ENCODE data around the gene DRD3. TPM values are rescaled to one million over a fixed set of nuclear protein-coding genes. Genes with fewer than 3 reads are reported as not detected.
A peak's percentile ranks its signal among the peaks of the same experiment; 100 is the strongest.

The DRD3 gene
- total RNA-seq, 1 donor: not detected

GRCh38 chr3:114132500-114132899, 46.4 kb downstream of the DRD3 start:
- no peak for DNase-seq (ENCODE audit: low read depth)
- H3K4me3 ChIP-seq (ENCODE audit: low read depth, low read length): no peak overlapping the region
- no peak for TF ChIP-seq CTCF (IDR thresholded peaks at IDR 0.05; ENCODE audit: insufficient read depth, low read length)

- no peak for TF ChIP-seq CTCF (IDR thresholded peaks at IDR 0.05; ENCODE audit: insufficient read depth, low read length)
- H3K4me3 ChIP-seq (ENCODE audit: low read depth, low read length): no peak overlapping the region
- DNase-seq (ENCODE audit: low read depth): peak; percentile 45
These were observed 50.0 kb downstream of the DRD3 start for GRCh38 chr3:114128826-114129225.

GRCh38 chr3:114128231-114128630, 50.6 kb downstream of the DRD3 start:
- no peak overlapping the region for H3K4me3 ChIP-seq (ENCODE audit: low read depth, low read length)
- no peak for TF ChIP-seq CTCF (IDR thresholded peaks at IDR 0.05; ENCODE audit: insufficient read depth, low read length)
- peak; percentile 57 for DNase-seq (ENCODE audit: low read depth)

GRCh38 chr3:114127517-114127916, 51.3 kb downstream of the DRD3 start:
- no peak for TF ChIP-seq CTCF (IDR thresholded peaks at IDR 0.05; ENCODE audit: insufficient read depth, low read length)
- DNase-seq (ENCODE audit: low read depth): peak; percentile 24
- H3K4me3 ChIP-seq (ENCODE audit: low read depth, low read length): no peak overlapping the region

GRCh38 chr3:114126461-114126860, 52.4 kb downstream of the DRD3 start:
- H3K4me3 ChIP-seq (ENCODE audit: low read depth, low read length): no peak overlapping the region
- no peak for TF ChIP-seq CTCF (IDR thresholded peaks at IDR 0.05; ENCODE audit: insufficient read depth, low read length)
- no peak for DNase-seq (ENCODE audit: low read depth)

GRCh38 chr3:114122027-114122709, 56.7 kb downstream of the DRD3 start:
- peak; percentile 11 for TF ChIP-seq CTCF (IDR thresholded peaks at IDR 0.05; ENCODE audit: insufficient read depth, low read length)
- no peak overlapping the region for H3K4me3 ChIP-seq (ENCODE audit: low read depth, low read length)
- peak; percentile 83 for DNase-seq (ENCODE audit: low read depth)

- H3K4me3 ChIP-seq (ENCODE audit: low read depth, low read length): no peak overlapping the region
- TF ChIP-seq CTCF (IDR thresholded peaks at IDR 0.05; ENCODE audit: insufficient read depth, low read length): no peak
- DNase-seq (ENCODE audit: low read depth): peak; percentile 59
These were observed 58.6 kb downstream of the DRD3 start for GRCh38 chr3:114120211-114120610.

Data from fibroblast of the aortic adventitia (primary cell).